Stromal cell of bone marrow (primary cell): Measurements from ENCODE around the gene GUCY1B1.

Experiments
- DNase-seq: peaks from one replicate; pipeline ENCODE4 v3.0.0-alpha.2; 2012; ENCODE audit warnings: low read depth

GUCY1B1 gene

GRCh38 chr4:155799116-155799793 is 40.4 kb downstream of the GUCY1B1 start:
- peak; percentile 65 for DNase-seq

GRCh38 chr4:155799794-155800123 is 40.9 kb downstream of the GUCY1B1 start:
- DNase-seq, result no peak

- DNase-seq, result no peak
These were observed 42.0 kb downstream of the GUCY1B1 start for GRCh38 chr4:155800685-155801343.

- DNase-seq, result no peak
These were observed 43.6 kb downstream of the GUCY1B1 start for GRCh38 chr4:155802190-155802959.

- no peak for DNase-seq
These were observed 46.2 kb downstream of the GUCY1B1 start for GRCh38 chr4:155805016-155805415.

GRCh38 chr4:155807021-155807420 is 48.2 kb downstream of the GUCY1B1 start:
- peak; percentile 75 for DNase-seq

- peak; percentile 84 for DNase-seq
These were observed 51.0 kb downstream of the GUCY1B1 start for GRCh38 chr4:155809835-155810234.

GRCh38 chr4:155811083-155811482 is 52.3 kb downstream of the GUCY1B1 start:
- DNase-seq, result no peak

GRCh38 chr4:155818639-155819038 is 59.8 kb downstream of the GUCY1B1 start:
- DNase-seq, result no peak

GRCh38 chr4:155819066-155819465 is 60.2 kb downstream of the GUCY1B1 start:
- DNase-seq, result peak; percentile 67

- no peak for DNase-seq
These were observed 62.2 kb downstream of the GUCY1B1 start for GRCh38 chr4:155820887-155821518.

- DNase-seq, result no peak
These were observed 63.8 kb downstream of the GUCY1B1 start for GRCh38 chr4:155822572-155822971.

GRCh38 chr4:155828628-155829027 is 69.8 kb downstream of the GUCY1B1 start:
- no peak for DNase-seq

GRCh38 chr4:155832664-155833063 is 73.8 kb downstream of the GUCY1B1 start:
- no peak for DNase-seq

GRCh38 chr4:155837203-155837796 is 78.5 kb downstream of the GUCY1B1 start:
- DNase-seq, result no peak

GRCh38 chr4:155842080-155842479 is 83.3 kb downstream of the GUCY1B1 start:
- DNase-seq, result no peak

GRCh38 chr4:155846929-155847328 is 88.1 kb downstream of the GUCY1B1 start:
- DNase-seq, result no peak

- DNase-seq, result no peak
These were observed 90.2 kb downstream of the GUCY1B1 start for GRCh38 chr4:155849042-155849441.

- no peak for DNase-seq
These were observed 94.4 kb downstream of the GUCY1B1 start for GRCh38 chr4:155853189-155853588.

- peak; percentile 24 for DNase-seq
These were observed 95.9 kb downstream of the GUCY1B1 start for GRCh38 chr4:155854582-155855226.

- no peak for DNase-seq
These were observed 97.1 kb downstream of the GUCY1B1 start for GRCh38 chr4:155855897-155856296.
